ENCODE data around the gene ISG20.

- TF ChIP-seq, protein P1, sequence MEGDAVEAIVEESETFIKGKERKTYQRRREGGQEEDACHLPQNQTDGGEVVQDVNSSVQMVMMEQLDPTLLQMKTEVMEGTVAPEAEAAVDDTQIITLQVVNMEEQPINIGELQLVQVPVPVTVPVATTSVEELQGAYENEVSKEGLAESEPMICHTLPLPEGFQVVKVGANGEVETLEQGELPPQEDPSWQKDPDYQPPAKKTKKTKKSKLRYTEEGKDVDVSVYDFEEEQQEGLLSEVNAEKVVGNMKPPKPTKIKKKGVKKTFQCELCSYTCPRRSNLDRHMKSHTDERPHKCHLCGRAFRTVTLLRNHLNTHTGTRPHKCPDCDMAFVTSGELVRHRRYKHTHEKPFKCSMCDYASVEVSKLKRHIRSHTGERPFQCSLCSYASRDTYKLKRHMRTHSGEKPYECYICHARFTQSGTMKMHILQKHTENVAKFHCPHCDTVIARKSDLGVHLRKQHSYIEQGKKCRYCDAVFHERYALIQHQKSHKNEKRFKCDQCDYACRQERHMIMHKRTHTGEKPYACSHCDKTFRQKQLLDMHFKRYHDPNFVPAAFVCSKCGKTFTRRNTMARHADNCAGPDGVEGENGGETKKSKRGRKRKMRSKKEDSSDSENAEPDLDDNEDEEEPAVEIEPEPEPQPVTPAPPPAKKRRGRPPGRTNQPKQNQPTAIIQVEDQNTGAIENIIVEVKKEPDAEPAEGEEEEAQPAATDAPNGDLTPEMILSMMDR (IDR thresholded peaks at IDR 0.05; ENCODE audit: low read depth, low read length, poor library complexity, severe bottlenecking): peak; percentile 87
- TF ChIP-seq EZH2phosphoT487 (IDR thresholded peaks at IDR 0.05; ENCODE audit: borderline replicate concordance, low read length): no peak
Observed at GRCh38 chr15:88701561-88702095, 62.8 kb downstream of the ISG20 start.
